GM20431 (cell line): Measurements from ENCODE around the gene CAMK2D.
"Not testable (repeated sequence)": the region's sequence is repeated elsewhere in the genome, so short reads cannot be mapped to it uniquely, and the experiment has no call there.

Source experiments
- in situ Hi-C: fragments of 300-500 bp; cut with MseI, MboI; formaldehyde crosslinking; loops from one replicate; pipeline ENCODE4 v1.15.0; 2020; ENCODE audit warnings: low sequenced_read_pairs; ENCODE audit not compliant: unreplicated experiment

Gene CAMK2D

DNA sequence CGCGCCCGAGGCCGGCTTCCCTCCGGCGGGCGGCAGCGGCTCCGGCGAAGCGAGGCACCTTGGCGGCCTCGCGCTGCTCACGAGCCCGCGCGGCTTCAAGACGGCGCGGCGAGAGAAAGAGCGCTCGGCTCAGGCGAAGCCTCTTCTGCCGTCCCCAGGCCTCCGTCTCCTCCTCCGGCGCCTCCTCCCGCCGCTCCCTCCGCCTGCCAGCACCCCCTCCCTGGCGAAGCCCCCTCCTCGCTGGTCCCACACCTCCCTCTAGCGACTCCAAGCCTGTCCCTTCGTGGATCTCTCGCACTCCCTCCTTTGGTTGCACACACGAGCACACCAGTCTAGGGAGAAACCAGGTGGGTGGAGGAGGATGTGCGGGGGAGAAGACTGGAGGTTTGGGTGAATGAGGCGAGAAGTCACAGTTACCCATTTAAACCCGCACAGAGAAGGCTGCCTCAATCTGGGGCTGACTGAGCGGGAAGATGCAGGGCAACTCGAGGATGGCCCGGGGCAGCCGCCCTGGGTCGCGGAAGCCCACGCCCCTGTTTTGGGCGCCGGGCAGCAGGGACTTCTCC is at the start of gene CAMK2D:
CAMK2D (minus strand) TSS at position 119 of the 566 bp plus-strand sequence. CDS start 670 bp downstream, outside the sequence.
- in situ Hi-C loops: loop anchor here (25.0 kb wide), 2 partner anchors 224 to 349 kb away; no protein-coding TSS in a partner anchor

DNA sequence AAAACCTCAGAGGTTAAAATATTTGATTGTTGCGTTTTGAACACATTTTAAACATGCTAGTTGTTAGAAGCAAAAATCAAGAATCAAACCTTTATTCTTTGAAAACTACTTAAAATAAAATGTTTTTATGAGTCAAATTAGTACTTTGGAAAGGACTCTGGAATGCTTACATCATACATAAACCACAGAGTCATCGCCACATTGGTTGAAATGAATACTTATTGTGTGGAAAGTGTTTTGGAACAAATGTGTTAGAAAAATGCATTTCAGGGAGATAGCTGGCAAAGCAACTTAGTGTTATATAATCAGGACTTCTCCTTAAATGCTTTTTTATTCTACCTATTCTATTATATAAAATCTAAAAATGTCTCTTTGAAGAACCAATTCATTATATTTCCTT is 49.4 kb upstream of the CAMK2D start:
- in situ Hi-C loops: no loop called here

DNA sequence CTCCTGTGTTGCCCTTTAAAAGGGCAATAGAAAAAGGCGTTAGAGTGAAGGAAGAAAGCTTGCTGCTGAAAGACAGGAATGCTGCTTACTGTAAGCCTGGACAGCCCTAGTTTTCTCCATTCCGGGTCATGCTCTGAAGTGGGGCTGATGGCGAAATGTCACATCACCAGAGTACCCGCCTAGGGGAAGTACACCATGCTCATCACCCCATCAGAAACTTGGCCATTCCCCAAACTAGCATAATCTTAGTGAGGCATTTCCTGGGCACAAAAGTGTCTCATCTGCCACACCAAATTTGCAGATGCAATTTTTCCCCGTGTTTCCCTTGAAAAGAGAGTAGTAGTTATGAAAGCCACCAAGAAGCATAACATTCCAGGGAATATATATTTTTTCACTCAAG is 47.8 kb upstream of the CAMK2D start:
- in situ Hi-C loops: no loop called here

DNA sequence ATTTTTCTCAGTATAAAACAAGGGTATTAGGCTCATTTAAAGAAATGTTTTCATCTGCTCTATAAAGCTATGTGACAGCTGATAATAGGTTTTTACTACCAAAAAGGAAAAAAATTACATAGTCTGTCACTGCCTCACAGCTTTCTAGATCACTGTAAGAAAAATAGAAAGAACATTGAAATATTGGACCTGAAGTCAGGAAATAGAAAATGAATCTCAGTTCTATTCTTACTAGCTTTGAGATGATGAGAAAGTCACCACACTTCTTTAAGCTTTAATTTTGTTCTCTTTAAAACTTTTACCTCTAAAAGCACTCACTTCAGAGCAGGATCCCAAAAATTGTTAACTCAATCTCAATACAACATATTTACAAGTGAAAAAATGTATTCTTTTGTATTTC is 45.3 kb upstream of the CAMK2D start:
- in situ Hi-C loops: no loop called here

DNA sequence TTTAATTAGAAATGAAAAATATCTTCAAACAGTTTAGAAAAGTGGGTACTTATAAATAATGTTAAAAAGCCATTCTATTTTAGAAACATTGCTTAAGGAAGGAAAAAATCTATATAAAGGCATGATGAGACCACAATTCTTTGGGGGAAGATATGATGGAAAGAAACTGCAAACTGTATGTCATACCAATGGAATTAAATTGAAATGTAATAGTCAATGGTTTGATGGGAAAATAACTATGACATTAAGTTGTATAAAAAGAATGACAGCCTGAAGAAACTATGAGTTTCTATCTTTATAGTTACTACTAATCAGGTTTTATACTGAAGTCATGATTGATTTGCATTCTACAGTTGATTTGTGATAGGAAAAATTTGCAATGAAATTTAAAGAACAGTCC is 40.3 kb upstream of the CAMK2D start:
- in situ Hi-C loops: no loop called here

DNA sequence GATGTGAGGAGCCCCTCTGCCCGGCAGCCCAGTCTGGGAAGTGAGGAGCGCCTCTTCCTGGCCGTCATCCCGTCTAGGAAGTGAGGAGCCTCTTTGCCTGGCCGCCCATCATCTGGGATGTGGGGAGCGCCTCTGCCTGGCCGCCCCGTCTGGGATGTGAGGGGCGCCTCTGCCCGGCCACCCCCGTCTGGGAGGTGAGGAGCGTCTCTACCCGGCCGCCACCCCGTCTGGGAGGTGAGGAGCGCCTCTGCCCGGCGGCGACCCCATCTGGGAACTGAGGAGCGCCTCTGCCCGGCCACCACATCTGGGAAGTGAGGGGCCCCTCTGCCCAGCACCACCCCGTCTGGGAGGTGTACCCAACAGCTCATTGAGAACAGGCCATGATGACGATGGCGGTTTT is 34.8 kb upstream of the CAMK2D start:
- in situ Hi-C loops: not testable (repeated sequence)

DNA sequence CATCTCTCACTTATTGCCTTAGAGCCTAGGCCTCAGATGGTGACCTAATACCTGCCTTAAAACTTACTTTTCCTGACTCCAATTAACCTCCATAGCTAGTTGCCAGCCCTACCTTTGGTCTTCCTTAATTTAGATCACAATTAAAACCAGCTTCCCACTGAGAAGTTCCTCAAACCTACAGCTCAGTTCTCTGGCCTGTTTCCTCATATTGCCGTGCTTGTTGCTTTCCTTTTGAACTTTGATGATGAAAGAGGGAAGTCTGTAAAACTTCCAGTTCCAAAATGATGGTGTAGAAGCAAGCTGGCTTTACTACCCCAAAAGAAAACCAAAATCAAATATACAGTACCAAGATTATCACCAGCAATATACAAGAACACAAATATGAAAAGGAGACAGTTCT is 28.9 kb upstream of the CAMK2D start:
- in situ Hi-C loops: no loop called here

DNA sequence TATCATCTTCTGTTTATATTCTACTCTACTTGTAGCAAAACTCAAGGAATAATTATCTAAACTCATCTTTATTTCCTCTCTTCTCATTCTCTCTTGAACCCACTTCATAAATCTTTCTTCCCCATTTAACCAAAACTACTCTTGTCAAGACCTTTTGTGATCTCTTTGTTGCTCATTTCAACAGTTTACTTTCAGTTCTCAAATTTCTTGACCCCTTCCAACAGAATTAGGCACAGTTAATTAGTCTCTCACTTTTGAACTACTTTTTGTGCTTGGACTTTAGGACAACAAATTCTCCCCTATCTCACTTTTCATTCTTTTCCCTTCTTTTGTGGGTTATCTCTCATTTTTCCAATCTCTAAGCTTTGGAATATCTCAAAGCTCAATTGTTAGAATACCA is 27.4 kb upstream of the CAMK2D start:
- in situ Hi-C loops: no loop called here

DNA sequence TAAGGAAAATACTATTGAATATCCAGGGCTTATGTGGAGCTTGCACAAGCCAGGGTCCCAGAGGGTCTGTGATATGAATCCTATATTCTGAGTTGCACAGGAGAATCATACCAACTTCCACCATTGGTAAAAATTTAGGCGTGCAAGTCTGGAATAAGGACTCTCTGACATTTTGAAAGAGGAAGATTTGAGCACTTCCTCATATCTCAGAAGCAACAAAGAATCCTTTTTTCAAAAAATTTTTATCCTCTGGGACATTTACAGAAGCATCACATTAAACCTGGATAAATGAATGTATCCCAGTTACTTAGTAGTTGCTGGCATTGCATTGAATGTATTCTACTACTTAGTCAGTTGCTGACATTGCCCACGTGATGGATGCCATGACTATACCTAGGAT is 24.2 kb upstream of the CAMK2D start:
- in situ Hi-C loops: no loop called here

DNA sequence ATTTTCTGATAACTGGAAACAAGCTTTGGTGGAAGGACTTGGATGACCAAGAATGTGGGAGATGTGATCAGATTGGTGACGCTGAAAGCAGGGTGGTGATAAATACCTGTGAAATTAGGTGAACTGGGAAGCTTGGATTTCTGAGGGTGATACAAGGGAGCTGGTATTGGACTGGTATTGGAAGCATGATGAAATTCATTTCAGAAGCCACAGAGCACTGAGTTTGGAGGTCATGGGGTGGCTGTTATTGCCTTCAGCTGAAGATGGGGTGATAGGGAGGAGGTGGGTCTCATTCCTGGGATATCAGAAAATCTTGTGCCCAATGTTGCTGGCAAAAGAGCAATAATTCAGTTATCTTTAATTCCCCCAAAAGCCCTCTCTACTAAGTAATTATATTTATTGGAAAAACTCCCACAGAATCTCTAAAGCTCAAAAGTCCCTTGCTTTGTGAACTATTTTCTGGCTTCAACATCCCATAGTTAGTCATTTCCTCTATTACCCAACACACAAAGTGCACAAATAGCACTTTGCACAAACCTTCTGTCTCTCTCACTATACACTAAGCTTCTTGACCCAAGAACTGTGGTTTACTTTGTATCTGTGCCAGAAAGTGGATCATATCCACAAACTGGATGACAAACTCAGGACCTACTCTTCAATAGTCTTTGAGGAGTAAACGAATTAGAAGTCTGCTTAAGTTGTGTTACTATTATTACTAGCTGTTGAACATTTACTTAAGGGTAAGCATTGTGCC is 23.1 kb upstream of the CAMK2D start:
- in situ Hi-C loops: no loop called here

DNA sequence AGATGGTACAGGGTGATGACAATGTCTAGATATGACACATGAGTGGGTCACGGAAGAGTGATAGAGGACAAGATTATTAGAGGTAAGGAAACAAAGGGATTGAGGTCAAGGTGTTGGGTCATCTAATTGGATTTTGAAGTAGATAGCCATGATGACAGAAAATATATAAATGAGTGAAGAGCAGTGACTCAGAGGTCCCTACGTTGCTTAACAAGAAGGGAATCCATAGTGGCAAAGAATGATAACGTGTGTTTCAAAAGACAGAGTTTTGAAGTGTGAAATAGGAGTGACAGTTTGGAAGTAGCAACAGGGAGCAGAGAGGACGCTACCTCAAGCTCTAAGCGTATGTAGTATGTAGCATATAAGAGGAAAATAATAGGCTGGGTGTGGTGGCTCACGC is 22.2 kb upstream of the CAMK2D start:
- in situ Hi-C loops: no loop called here

DNA sequence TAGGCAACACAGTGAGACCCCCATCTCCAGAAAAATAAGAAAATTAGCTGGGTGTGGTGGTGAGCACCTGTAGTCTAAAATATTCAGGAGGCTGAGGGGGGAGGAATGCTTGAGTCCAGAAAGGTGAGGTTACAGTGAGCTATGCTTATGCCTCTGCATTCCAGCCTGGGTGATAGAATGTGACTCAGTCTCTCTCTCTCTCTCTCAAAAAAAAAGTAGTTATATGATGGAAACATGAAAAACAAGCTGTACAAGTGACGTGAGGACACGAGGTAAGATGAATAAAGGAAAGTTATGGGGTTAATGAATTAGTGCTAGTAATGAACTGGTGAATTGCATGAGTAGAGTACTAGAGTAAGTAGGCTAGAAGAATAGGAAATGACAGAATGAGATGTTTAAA is 21.8 kb upstream of the CAMK2D start:
- in situ Hi-C loops: no loop called here

DNA sequence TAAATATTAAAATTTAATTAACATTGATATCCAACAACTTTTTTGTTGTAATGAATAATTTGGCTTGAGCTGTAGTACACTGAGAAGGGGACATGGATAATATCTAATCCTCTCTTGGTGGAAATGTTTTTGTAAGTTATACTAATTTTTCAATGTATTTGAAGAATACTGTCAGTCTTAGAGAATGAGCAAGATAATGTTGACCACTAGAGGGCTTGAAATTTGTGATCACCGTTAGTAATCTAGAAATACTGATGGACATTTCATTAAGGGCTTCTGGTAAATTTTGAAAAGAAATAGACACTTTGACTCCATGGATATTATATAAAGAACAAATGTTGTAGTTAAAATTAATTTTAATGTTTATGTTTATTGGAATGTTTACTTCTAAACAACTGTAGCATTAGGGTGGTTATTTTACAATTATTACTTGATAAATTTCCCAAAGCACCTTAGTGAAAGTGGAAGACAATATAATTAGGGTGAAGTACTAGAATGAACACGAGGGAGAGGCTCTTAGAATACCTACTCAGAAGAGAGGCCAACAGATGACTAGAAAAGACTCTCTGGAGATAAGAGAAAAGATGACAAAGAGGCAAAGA is 20.0 kb upstream of the CAMK2D start:
- in situ Hi-C loops: no loop called here

DNA sequence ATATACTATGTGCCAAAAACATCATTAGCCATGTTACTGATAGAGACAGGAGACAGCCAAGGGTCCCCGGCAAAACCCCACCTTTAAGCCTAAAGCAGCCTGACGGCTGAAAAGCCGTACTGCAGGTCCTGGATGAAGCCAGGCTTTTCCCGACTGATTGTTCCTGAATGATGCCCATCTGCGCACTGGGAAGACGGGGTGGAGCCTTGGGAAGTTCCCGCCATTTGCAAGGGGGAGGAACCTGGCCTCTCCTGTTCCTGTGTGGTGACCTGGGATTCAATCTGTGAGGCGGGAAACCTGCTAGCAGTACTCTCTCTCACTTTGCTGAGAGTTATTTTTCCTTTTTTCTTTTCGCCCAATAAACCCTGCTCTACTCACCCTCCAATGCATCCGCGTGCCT is 15.1 kb upstream of the CAMK2D start:
- in situ Hi-C loops: no loop called here

DNA sequence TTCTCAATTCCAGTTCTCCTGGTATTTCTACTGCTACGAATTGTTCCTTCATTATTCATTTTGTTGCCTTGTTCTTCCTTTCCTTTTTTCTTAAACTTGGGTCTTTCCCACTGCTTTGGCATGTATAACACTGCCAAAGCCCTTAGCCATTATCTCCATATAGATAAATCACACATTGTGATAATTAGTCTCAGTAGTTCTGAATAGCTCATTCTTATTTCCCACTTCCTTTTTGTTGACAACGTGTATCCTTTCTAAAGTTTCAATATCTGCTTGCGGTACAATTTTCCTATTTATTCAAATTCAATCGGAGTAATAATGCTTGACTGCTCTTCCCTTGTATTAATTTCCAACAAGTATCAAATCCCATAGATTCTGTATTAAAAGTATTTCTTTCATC is 14.5 kb upstream of the CAMK2D start:
- in situ Hi-C loops: no loop called here

DNA sequence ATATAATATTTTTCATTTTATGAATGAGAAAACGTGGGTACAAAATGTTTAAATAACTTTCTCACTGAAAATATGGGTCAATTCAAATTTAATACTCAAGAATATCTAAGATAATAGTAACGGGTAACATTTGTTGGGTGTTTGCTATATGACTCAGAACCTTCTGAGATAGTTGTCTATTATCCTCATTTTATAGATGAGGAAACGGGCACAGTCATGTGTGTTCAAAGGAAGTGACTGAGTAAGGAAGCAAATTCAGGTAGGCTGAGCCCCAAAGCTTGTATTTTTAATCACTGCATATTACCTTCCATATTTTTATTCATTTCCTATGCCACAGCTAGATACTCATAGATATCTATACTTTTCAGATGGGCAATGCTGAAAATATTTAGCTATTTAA is 12.2 kb upstream of the CAMK2D start:
- in situ Hi-C loops: loop anchor here (25.0 kb wide), 2 partner anchors 236 to 361 kb away; no protein-coding TSS in a partner anchor

DNA sequence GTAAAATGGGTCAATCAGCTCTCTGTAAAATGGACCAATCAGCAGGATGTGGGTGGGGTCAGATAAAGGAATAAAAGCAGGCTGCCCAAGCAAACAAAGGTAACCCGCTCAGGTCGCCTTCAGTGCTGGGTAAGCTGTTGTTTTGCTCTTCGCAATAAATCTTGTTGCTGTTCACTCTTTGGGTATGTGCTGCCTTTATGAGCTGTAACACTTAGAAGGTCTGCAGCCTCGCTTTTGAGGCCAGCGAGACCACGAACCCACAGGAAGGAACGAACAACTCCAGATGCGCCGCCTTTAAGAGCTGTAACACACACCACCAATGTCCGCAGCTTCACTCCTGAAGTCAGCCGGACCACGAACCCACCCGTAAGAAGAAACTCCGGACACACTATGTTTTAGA is 11.5 kb upstream of the CAMK2D start:
- in situ Hi-C loops: loop anchor here (25.0 kb wide), 2 partner anchors 236 to 361 kb away; no protein-coding TSS in a partner anchor

DNA sequence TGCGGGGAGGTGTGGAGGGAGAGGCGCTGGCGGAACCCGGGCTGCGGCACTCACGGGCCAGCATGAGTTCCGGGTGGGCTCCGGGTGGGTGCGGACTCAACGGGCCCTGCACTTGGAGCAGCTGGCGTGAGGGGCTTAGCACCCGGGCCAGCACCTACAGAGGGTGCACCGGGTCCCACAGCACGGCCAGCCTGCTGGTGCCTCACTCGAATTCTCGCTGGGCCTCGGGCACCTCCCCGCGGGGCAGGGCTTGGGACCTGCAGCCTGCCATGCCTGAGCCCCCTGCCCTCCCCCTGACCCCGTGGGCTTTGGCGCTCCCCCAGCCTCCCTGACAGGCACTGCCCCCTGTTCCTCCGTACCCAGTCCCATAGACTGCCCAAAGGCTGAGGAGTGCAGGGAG is 10.8 kb upstream of the CAMK2D start:
- in situ Hi-C loops: loop anchor here (25.0 kb wide), 2 partner anchors 235 to 360 kb away; no protein-coding TSS in a partner anchor

DNA sequence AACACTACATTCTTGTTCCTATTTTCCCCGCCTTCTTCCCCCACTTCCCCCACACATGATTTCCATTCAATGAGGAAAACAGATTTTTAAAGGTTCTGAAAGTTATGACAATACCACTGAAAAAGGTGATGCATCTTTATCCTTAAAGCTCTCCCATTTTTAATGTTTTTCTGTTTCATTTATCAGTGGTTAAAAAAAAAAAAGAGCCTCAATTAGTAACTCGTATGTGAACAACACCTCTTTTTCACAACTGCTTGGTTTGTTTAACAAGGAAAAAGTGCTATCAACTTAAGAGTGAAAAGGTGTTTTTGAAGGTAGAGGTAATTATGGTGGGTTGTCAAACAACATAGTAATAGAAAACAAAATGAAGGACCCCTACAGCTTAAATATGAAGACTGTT is 8.2 kb upstream of the CAMK2D start:
- in situ Hi-C loops: loop anchor here (25.0 kb wide), 2 partner anchors 232 to 357 kb away; no protein-coding TSS in a partner anchor

DNA sequence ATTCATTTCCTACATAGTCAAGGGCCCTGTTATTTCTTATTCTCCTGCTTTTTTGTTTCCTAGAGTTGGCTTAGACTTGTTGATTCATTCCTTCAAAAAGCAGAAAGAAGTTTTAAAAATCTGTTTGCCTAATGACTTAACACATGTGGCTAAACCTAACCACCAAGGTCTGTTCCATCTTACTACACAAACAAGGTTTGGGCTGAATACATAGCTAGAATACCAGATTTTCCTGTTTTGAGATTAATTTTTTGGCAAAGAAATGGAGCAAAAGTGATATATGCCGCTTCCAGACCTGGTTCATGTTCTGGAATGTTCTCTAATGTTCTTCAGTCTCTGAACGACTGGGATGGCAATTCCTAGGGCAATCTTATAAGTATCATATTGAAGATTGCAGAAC is 7.4 kb upstream of the CAMK2D start:
- in situ Hi-C loops: loop anchor here (25.0 kb wide), 2 partner anchors 232 to 357 kb away; no protein-coding TSS in a partner anchor

DNA sequence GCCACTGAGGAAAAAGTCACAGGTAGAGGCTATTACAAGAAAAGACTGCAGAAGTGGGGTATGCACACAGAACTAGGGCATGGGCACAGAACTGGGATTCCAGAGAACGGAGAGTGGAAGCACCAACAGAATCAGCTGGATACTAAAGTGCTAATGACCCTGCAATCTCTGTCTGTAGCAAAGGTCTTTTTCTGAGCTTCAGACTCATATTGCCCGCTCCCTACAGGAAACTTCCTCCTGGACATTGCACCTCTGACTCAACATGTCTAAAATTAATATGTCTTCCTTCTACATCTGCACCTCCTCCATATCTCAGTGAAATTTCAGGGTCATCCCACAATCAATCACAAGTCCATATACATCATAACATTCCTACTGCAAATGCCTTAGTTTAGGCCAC is 5.3 kb upstream of the CAMK2D start:
- in situ Hi-C loops: loop anchor here (25.0 kb wide), 2 partner anchors 230 to 355 kb away; no protein-coding TSS in a partner anchor
